Left forelimb (tissue), 1 donor: ENCODE measurements around the gene ELMO1.

Source experiments
- DNase-seq: peaks from one replicate; pipeline ENCODE4 v3.0.0-alpha.2; 2018; ENCODE audit warnings: low spot score

The ELMO1 gene

DNA sequence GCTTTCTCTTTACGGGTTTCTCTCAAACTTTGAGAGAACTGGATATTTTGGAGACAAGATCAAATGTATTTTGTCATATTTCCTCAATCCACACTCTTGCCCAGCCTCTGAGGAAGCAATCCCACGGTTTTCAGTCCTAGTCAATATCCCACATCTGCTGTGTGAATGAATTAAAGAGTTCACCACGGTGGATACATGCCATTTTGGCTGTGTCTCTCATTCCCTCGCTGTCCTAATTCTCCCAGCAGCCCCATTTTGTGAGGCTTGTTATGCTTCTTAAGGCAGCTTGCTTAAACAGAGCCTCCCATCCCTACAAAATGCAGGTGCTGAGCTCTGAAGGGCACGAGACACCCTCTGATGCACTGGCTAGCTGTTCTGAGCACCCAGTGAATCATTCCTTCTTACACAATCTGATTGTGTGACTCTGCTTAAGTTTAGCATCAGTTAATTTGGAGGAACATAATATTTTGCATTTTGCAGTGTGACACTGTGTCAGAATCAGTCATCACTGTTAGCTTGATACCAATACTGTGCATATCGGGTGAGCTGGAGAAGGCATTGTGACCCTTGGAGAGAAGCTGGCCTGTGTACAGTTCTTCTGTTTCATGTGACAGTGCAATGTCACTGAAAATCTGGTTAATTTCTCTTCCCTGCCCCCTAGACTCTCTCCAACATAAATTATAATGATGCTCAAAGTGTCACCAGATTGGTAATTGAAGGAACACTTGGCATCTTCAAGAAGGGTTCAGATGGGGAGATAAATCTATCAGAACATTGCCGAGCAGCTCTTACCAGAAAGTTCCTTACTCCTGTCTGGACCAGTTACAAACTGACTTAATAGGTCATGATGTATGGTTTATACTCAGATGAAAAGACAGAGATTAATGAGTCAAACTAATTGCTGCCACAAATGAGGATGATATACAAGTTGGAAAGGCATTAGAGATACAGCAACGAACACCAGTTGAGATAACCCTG is 620.6 kb downstream of the ELMO1 start:
- no peak for DNase-seq

DNA sequence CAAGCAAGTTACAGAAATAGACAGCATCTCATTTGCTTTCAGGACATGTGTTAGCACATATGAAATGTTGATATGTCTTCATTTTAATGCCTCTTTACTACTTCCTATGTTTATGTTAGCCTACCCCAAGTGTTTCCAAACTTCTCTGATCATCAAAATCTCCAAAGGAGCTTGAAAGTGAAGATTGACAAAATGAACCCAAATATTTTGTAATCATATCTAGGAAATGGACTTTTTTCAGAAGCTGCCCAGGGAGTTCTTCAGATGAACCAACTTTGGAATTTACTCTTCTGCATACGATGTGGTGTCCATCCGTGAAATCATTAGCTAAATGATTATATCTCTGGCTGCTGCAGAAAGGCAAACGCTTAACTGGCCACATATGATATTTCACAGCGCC is 623.2 kb downstream of the ELMO1 start:
- no peak for DNase-seq

DNA sequence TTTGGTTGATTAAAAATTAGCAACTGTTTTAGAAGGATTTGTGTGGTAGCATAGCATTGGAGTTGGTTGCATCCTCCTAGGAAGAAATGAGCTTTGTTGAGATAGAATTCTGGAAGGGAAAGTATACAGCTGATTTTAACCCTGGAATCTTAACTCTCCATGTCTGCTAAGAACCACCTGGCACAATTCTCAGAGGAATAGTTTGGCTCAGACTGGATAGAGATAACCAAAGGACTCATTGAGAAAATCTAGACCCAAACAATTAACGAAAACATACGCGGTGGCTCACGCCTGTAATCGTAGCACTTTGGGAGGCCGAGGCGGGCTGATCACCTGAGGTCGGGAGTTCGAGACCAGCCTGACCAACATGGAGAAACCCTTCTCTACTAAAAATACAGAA is 625.3 kb downstream of the ELMO1 start:
- DNase-seq: no peak

DNA sequence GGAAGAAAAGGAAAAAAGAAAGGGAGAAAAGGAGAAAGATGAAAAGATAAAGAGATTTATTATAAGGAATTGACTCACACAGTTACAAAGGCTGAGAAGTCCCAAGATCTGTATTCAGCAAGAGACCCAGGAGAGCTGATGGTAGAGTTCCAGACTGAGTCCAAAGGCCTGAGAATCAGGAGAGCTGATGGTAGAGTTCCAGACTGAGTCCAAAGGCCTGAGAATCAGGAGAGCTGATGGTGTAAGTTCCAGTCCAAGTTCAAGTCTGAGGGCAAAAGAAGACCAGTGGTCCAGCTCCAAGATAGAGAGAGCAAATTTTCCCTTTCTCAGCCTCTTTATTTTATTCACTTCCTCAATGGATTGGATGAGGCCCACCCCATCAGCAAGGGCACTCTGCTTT is 627.0 kb downstream of the ELMO1 start:
- no peak for DNase-seq

DNA sequence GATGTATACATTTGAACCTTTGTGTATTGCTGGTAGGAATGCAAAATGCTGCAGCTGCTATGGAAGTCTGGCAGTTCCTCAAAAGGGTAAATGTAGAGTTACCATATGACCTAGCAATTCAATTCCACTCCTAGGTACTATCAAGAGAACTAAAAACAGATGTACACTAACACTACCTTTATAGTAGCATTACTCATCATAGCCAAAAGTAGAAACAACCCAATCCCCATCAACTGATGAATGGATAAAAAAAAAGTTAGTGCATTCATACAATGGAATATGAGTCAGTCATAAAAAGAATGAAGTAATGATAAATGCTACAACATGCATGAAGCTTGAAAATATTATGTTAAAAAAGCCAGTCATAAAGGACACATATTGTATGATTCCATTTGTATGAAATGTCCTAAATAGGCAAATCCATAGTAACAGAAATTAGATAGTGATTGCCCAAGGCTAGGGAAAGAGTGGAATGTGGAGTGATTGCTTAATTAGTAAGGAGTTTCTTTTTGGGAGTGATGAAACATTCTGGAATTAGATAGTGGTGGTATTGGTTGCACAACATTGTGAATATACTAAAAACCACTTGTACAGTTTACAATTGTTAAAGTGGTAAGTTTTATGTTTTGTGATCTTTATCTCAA is 628.0 kb downstream of the ELMO1 start:
- no peak for DNase-seq

DNA sequence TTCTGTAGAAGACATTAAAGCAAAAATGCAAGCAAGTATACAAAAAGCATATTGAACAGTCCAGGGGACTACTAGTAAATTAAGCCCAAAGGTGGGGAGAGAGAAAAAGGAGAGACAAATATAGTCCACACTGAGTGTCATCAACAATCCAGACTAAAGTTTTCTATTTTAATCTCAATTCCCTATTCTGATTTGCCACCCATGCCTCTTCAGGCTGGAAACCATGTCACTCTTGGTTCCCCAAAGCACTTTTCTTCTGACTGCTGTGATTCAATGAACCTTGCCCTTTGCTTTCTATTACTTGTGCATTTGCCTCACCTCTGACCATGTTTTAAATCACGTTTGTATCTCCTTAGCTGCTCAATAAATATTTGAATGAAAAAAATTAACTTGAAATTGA is 629.0 kb downstream of the ELMO1 start:
- DNase-seq: no peak

DNA sequence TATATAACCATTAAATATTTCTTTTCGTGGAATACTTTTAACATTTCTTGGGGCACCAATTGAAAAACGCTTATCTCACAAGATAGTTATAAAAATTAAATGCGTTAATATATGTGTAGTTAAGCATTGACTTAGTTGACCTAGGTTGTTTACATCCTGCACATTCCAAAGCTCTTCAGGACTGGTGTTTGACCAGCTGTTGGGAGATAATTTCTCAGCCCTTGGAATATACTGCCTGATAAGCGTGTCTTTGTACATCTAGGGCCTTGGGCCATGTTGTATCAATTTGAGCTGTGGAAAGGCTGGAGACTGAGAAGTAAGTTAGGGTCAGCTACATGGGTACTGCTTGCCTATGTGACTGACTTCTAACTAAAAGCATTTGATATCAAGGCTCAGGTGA is 634.4 kb downstream of the ELMO1 start:
- DNase-seq: no peak

DNA sequence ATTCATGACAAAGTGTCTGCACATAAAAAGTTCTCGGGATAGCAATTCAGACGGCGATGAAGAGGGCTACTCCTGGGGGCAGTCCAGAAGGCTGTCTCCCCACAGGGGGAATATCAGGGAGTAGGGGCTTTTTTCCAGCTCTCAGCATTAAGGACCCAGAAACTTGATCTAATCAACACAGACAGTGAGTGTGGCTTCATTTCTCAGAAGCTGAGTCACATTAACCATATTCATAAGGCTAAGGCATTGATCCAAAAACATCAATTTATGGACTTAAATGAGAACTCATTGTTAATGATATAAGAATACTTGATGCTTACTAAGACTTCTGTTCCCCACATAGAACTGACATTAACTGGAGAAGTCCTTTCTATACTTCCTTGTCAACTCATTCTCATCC is 636.9 kb downstream of the ELMO1 start:
- DNase-seq: no peak

DNA sequence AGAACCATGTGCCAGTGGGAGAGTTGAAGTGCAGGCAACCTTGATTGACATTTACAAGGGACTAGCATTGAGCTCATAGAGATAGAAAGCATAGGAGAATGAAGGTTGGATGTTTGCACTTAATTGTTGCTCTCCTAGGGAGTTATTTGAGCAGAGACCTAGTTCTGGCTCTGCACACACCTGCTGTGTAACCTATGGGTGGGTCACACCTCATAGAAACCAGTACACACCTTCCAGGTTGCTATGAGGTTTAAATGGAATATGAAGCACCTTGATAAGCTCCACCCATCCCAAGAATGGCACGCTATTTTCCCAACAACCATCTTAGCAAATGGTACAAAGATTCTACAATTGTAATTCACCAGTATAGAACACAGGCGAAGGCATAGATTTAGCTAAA is 638.2 kb downstream of the ELMO1 start:
- DNase-seq: no peak

DNA sequence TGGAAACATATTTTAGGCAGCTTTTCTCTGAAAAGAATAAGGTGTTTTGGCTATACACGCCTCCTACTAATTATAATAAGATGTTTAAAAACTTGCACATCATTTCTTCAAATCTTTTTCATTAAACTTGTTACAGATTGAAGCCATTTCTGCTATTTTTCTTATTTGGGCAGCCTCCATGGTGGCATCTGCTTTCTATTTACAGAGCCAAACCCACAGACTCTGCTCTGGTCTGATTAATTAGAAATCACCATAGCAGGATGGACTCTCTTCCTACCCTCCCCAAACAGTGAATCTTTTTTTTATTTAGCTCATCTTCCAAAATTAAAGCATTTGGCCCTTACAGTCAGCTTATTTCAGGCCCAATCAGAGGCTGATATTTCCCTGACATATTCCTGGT is 638.6 kb downstream of the ELMO1 start:
- no peak for DNase-seq

DNA sequence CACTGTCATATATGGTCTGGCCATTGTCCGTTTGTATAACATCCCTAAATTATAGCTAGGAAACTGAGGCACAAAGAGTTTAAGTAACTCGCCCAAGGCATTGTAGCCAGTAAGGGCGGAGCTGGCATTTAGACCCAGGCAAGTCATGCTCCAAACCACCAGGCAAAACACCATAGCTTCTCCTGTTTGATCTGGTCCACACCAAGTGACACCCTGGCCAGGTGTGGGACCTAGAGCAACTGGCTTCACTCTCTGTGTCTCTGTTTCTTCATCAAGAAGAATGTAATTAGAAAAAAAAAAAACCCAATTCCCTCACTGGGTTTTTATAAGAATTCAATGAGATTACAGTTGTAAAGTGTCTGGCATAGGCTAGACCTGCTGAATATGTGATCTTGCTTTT is 639.2 kb downstream of the ELMO1 start:
- no peak for DNase-seq

DNA sequence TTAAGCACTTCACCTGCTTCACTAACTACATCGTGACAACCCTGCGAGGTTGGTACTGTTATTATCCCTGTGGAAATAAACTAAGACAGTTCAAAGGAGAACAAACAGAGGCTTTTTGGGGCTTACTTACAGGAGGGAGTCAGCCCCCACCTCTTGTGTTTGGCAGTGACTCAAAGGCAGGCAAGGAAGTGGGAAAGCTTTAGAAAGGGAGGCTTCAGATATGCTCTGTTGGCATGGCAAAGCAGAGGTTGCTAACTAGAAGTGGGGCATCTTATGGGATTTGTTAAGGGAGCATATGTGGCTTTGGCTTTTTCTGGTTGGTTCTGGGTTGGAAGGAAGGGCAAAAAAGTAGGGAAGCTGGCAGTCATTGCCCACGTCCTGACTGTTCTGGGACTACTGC is 639.6 kb downstream of the ELMO1 start:
- DNase-seq: no peak

DNA sequence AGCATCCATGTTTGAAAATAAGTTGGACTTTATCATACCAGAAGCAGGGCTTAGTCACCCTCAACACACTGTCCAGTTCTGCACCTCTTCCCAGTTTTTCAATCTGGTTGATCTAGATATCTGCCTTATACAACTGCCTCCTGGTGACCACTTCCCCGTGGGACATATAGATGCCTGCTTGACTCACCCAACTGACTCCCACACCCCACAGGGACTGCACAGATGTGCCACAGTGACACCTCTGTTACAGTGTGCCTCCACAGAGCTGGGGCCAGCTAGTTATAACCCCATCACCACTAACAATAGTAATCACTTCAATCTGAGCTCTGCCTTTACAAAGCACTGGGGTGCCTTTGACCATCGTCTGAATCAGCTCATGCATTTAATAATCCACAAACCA is 641.8 kb downstream of the ELMO1 start:
- no peak for DNase-seq
